HuH-7.5 (cell line): ENCODE measurements around the gene TMIE.
"Not testable (repeated sequence)": the region's sequence is repeated elsewhere in the genome, so short reads cannot be mapped to it uniquely, and the experiment has no call there.

ENCODE experiments used
- DNase-seq: peaks from one replicate; pipeline ENCODE4 v3.0.0; 2011; ENCODE audit warnings: low spot score

TMIE gene

DNA sequence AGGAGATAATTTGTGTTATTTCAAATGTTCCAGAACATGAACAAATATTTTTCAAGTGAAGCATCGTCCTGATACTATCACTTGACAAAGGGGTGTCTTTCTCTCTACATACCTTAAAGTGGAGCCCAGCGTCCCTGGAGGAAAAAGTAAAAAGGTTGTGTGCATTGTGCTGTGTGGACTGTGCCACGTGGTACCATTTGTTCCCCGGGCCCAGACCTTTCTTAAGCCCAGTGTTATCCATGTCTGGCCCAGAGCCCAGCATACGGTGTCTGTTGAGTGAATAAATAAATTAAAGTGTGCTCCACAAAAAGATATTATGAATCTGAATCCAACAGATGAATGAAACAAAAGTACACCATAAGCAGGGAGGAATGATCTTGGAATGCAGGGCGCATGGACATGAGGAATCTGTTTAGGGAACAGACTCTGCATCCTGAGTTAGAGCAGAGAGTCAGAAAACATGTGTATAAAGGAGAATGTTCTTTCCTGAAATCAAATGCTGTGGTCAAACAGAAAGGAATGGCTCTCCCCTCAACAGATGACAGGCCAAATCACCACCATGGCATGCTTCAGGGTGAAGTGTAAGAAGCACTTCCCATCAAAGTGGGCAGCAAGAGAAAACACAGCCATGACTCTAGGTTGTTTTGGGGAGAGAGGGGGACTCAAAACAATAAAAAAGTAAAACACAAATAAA, 24.6 kb downstream of the TMIE start:
- DNase-seq, result no peak

GRCh38 chr3:46729038-46729437, 27.8 kb downstream of the TMIE start:
- no peak for DNase-seq

- no peak for DNase-seq
Measured at GRCh38 chr3:46730819-46731218, 29.6 kb downstream of the TMIE start.

GRCh38 chr3:46731795-46732194, 30.6 kb downstream of the TMIE start:
- DNase-seq, result no peak

DNA sequence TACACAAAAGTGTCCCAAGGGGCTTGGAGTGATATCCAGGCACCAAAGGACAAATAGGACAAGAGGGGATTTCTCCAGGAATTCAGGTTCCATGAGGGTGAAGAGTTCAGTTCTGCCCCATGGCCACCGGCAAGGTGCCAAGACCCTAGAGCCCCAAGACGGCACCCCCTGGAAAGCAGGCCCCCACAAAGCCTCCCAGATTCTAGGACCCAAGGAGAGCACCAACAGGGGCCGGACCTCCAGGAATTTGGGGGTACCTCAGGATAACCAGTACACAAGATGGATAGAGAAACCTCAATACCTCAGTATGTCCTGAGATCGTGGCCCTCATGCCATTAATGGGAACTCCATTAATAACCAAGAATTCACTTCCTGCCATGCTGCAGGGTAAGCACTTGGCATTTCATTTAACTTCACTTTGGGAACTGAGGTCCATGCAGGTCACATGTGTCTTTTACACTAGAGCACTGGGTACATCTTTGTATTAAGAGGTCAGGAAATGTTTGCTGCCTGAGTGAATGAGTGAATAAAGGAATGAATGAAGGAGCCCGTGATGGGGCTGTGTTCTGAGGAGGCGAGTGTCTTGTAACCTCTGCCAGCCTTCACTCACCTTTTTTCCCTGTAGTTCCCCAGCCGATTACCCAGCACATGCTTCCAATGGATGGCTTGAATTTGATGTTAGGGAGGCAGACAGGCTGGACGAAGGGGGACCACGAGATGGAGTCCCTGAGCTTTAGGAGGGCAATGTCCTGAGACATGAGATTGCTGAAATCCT, 32.0 kb downstream of the TMIE start:
- no peak for DNase-seq

DNA sequence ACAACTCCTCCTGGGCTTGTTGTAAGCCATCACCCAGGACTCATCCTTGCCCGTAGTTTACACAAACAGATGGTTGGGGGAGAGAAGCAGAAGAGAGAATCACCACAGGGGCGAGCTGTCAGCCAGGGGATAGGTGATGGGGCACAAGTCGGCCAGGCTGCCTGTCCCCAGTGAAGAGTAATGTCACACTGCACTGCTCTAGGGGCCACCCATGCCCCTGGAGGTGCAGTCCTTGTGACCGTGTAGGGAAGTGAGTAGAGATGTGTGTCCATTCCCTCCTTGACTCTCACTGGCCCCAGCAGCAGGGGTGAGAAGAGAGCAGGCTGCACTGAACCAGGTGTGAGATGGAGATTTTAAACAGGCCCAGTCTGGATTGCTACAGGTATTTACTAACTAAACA, 33.6 kb downstream of the TMIE start:
- no peak for DNase-seq

DNA sequence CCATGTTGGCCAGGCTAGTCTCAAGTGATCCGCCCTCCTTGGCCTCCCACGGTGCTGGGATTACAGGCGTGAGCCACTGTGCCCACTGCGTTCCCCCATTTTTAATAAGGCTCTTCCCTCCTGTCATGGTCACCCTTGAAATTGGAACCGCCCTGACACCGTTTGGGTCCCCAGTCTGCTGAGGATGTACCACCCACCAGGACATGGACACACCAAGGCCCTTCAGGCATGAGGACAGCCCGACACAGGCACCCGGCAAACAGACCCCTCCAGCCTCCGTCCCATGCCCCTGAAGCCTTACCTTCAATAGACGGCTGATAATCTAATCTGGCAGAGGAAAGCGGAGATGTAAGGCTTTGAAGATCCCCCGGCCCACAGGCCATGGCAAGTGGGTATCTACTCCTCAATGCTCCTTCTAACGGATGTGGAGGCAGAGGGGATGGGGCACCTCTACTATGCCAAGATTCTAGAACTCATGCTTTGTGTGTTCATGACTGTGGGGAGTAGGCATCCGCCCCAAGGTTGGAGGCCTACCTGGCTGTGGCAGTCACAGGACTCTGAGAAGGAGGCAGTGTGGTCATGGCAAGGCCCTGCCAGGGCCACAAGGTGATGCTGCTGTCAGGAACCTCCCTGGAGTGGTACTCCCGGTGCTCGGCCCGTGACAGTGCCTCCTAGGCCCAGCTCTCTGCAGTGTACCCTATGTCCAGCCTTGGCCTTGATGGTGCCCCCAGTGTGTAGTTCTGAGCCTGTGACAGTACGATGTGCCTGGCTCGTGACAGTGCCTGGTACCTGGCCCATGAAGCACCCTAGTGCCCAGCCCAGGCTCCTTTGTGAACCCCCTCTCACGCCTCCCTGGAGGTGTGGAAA, 35.0 kb downstream of the TMIE start:
- DNase-seq, result no peak

DNA sequence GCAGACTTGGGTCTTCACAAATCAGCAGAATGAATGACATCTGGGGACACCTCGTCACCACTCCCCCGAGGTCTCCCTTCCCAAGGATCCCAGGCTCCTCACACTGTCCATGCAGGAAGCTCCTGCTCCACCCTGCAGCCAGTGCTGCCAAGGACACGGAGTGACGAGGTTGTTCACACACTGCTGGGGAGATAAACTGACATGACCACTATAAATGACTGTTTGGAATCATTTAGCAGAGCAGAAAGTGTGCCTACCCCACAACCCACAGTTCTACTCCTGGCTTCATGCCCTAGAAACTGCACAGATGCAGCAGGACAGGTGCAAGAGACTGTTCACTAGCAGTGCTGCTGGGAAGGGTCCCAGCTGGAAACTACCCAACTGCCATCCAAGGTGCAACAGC, 36.1 kb downstream of the TMIE start:
- no peak for DNase-seq

GRCh38 chr3:46739565-46739964, 38.4 kb downstream of the TMIE start:
- not testable (repeated sequence) for DNase-seq

GRCh38 chr3:46742992-46743585, 41.9 kb downstream of the TMIE start:
- no peak for DNase-seq

- DNase-seq, result no peak
Measured at GRCh38 chr3:46746711-46747110, 45.5 kb downstream of the TMIE start.

- DNase-seq, result no peak
Measured at GRCh38 chr3:46748170-46748569, 47.0 kb downstream of the TMIE start.

GRCh38 chr3:46749129-46749528, 47.9 kb downstream of the TMIE start:
- no peak for DNase-seq

- DNase-seq, result no peak
Measured at GRCh38 chr3:46750555-46751038, 49.4 kb downstream of the TMIE start.

DNA sequence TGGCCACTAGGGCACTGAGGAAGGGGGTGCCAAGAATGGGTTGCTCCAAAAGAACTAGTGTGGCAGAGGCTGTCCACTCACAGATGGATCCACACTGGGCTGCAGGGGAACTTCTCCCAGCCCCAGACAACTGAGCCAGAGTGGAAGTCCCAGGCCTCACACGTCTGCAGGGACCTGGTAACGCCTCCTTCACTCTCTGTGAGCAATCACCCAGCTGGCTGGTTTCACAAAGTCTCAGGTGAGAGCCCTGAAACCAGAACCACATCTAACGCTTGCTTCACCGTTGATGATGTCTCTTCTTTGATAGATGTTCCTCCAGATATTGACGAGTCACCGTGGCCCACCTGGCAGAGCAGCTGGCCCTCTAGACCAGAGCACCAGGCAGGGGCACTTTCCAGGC, 51.9 kb downstream of the TMIE start:
- DNase-seq, result not testable (repeated sequence)

DNA sequence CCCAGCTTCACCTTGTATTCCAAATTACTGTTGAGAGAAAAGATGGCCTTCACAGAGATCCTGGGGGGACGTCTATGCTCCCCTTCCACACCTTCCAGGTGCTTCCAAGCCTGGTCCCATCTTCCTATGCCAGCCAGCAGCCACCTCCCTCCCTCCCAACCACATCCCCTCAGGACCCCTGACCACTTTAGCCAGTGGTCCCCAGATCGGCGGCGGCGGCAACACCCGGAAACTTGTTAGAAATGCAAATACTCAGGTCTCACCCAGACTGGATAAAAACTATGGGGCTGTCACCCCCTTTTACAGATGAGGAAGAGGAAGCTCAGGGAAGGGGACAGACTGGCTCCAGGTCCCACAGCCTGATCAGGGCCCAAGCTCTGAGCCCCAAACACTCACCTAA, 54.5 kb downstream of the TMIE start:
- DNase-seq, result no peak

- DNase-seq, result no peak
Measured at GRCh38 chr3:46756642-46757041, 55.5 kb downstream of the TMIE start.

DNA sequence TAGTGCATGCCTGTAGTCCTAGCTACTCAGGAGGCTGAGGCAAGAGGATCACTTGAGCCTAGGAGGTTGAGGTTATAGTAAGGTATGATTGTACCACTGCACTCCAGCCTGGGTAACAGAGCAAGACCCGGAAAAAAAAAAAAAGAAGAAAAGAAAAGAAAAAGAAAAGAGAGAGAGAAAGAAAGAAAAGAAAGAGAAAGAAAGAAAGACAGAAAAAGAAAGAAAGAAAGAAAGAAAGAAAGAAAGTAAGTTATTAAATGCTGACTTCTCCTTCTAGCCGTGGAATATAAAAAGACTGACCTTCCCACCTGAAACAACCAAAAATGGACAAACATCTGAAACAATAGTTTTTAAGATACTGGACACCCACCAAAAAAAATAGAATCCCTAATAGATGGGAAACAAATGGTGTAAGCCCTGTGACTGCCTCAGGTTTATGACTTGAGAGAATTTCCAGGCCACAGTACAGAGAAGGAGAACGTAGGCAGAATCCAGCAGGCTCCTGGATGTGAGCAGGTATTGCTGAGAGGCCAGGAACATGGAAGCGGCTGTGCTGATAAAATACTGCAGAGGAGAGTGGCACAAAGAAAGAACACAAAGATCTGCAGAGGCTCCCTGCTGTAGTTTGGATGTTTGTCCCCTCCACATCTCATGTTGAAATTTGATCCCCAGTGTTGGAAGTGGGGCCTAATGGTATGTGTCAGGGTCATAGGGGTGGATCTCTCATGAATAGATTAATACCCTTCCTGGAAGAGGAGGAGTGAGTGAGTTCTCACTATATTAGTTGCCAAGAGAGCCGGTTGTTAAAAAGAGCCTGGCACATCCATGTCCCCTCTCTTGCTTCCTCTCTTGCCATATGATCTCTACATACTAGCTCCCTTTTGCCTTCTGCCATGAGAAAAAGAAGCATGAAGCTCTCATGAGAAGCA, 58.3 kb downstream of the TMIE start:
- DNase-seq, result no peak
